ENCODE data around the gene CELA2A. TPM values are rescaled to one million over a fixed set of nuclear protein-coding genes. Genes with fewer than 3 reads are reported as not detected.

Gene CELA2A
- total RNA-seq, 1 experiment from 2014 or later: not detected

Other genes with a start within 250 kb of the CELA2A start
- 0.87 and 1.4 TPM in 2 replicates for gene FHAD1, start 209.5 kb upstream of the CELA2A start, total RNA-seq (2014; rRNA removed; shearing (Covaris generic))
- 134 and 169 TPM in 2 replicates for gene EFHD2, start 46.8 kb upstream of the CELA2A start, total RNA-seq (2014; rRNA removed; shearing (Covaris generic))
- not detected in 2 replicates for gene CTRC, start 18.3 kb upstream of the CELA2A start, total RNA-seq (2014; rRNA removed; shearing (Covaris generic))
- gene CELA2B, start 19.4 kb downstream of the CELA2A start, total RNA-seq (2014; rRNA removed; shearing (Covaris generic)): not detected in 2 replicates
- gene CASP9, start 67.5 kb downstream of the CELA2A start, total RNA-seq (2014; rRNA removed; shearing (Covaris generic)): 3.1 and 6.2 TPM in 2 replicates
- 7.3 and 10.5 TPM in 2 replicates for gene DNAJC16, start 70.1 kb downstream of the CELA2A start, total RNA-seq (2014; rRNA removed; shearing (Covaris generic))
- not detected in 2 replicates for gene AGMAT, start 128.3 kb downstream of the CELA2A start, total RNA-seq (2014; rRNA removed; shearing (Covaris generic))
- gene DDI2, start 160.7 kb downstream of the CELA2A start, total RNA-seq (2014; rRNA removed; shearing (Covaris generic)): 12.4 and 13.8 TPM in 2 replicates
- gene PLEKHM2, start 227.6 kb downstream of the CELA2A start, total RNA-seq (2014; rRNA removed; shearing (Covaris generic)): 44.4 and 45.2 TPM in 2 replicates

Data from HT1080 (cell line).